Activated CD4-positive, alpha-beta T cell treated with anti-CD3 and anti-CD28 coated beads, Interleukin-10, Interleukin-2, amounts not matched to agents 100 ng/mL and 50 ng/mL, durations not matched to agents 16 hours and 8 hours (primary cell): ENCODE results near the gene LDLRAD4.

Source experiments
- DNase-seq: peaks from one replicate; pipeline ENCODE4 v3.0.0-alpha.2; 2020

The LDLRAD4 gene

GRCh38 chr18:13376298-13376840 is 157.8 kb downstream of the LDLRAD4 start:
- DNase-seq, result peak; percentile 59

GRCh38 chr18:13376841-13377351 is 158.3 kb downstream of the LDLRAD4 start:
- peak; percentile 83 for DNase-seq

- peak; percentile 77 for DNase-seq
Measured at GRCh38 chr18:13377496-13377895, 158.9 kb downstream of the LDLRAD4 start.

- DNase-seq, result peak; percentile 29
Measured at GRCh38 chr18:13378150-13378549, 159.6 kb downstream of the LDLRAD4 start.

- DNase-seq, result no peak
Measured at GRCh38 chr18:13379062-13379865, 160.7 kb downstream of the LDLRAD4 start.

GRCh38 chr18:13379930-13380690 is 161.6 kb downstream of the LDLRAD4 start:
- no peak for DNase-seq

GRCh38 chr18:13380691-13381070 is 162.1 kb downstream of the LDLRAD4 start:
- no peak for DNase-seq

- no peak for DNase-seq
Measured at GRCh38 chr18:13381331-13381730, 162.8 kb downstream of the LDLRAD4 start.

GRCh38 chr18:13381944-13382365 is 163.4 kb downstream of the LDLRAD4 start:
- peak; percentile 56 for DNase-seq

- peak; percentile 60 for DNase-seq
Measured at GRCh38 chr18:13382366-13382953, 163.9 kb downstream of the LDLRAD4 start.

GRCh38 chr18:13382954-13383827 is 164.6 kb downstream of the LDLRAD4 start:
- peak; percentile 17 for DNase-seq

GRCh38 chr18:13386891-13387801 is 168.6 kb downstream of the LDLRAD4 start:
- no peak for DNase-seq

GRCh38 chr18:13387855-13388548 is 169.4 kb downstream of the LDLRAD4 start:
- DNase-seq, result no peak

GRCh38 chr18:13388586-13389490 is 170.3 kb downstream of the LDLRAD4 start:
- DNase-seq, result no peak

- DNase-seq, result no peak
Measured at GRCh38 chr18:13389491-13390131, 171.1 kb downstream of the LDLRAD4 start.

GRCh38 chr18:13390196-13390595 is 171.6 kb downstream of the LDLRAD4 start:
- no peak for DNase-seq

GRCh38 chr18:13390711-13391110 is 172.2 kb downstream of the LDLRAD4 start:
- DNase-seq, result no peak

- DNase-seq, result no peak
Measured at GRCh38 chr18:13392029-13392750, 173.6 kb downstream of the LDLRAD4 start.
